ACC112 (cell line): ENCODE results near the gene CFAP65.
A peak's percentile ranks its signal among the peaks of the same experiment; 100 is the strongest.

Source experiments
- H2AFZ ChIP-seq: fragments of 200-600 bp; sonication (generic); one replicate; pipeline ENCODE4 v1.6.0; 2017; ENCODE audit warnings: antibody characterized with exemption, low read length; ENCODE audit not compliant: unreplicated experiment
- H3K27ac ChIP-seq: fragments of 200-600 bp; sonication (generic); 2 replicates; pipeline ENCODE4 v1.5.1; 2014; ENCODE audit warnings: low read depth, mild to moderate bottlenecking, antibody characterized with exemption, low read length, moderate library complexity
- H3K27me3 ChIP-seq: fragments of 200-600 bp; sonication (generic); 2 replicates; pipeline ENCODE4 v1.6.1; 2014; ENCODE audit warnings: mild to moderate bottlenecking, antibody characterized with exemption, low read length, moderate library complexity, mixed read lengths; ENCODE audit not compliant: insufficient read depth
- H3K36me3 ChIP-seq: fragments of 200-600 bp; sonication (generic); 2 replicates; pipeline ENCODE4 v1.6.1; 2016; ENCODE audit warnings: mild to moderate bottlenecking, antibody characterized with exemption, low read length, moderate library complexity, mixed read lengths; ENCODE audit not compliant: insufficient read depth
- H3K4me1 ChIP-seq: fragments of 200-600 bp; sonication (generic); one replicate; pipeline ENCODE4 v1.6.1; 2016; ENCODE audit warnings: low read length, mixed read lengths; ENCODE audit not compliant: insufficient read depth, unreplicated experiment, control insufficient read depth
- H3K4me3 ChIP-seq: fragments of 200-600 bp; sonication (generic); 2 replicates; pipeline ENCODE4 v1.5.1; 2014; ENCODE audit warnings: mild to moderate bottlenecking, low read depth, low read length
- H3K79me2 ChIP-seq: fragments of 200-600 bp; sonication (generic); one replicate; pipeline ENCODE4 v1.6.0; 2016; ENCODE audit warnings: low read length; ENCODE audit not compliant: control insufficient read depth, unreplicated experiment, insufficient read depth

Gene CFAP65

DNA sequence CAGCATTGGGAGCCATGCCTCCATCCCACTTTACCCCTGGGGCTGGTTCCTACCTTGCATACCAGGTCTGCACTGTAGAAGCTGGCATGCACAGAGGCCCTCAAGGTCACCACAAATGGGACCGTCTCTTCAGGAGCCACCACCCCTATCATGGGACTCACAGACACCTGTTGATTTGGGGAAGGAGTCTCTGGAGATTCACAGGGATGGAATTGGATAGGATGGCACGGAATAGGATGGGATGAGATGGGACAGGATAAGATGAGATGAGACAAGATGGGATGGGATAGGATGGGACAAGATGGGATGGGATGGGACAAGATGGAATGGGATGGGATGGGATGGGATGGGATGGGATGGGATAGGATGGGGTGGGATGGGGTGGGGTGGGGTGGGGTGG is 32.0 kb downstream of the CFAP65 start:
- peaks cover 59% of the 10 kb centered on the region for H3K27me3 ChIP-seq

DNA sequence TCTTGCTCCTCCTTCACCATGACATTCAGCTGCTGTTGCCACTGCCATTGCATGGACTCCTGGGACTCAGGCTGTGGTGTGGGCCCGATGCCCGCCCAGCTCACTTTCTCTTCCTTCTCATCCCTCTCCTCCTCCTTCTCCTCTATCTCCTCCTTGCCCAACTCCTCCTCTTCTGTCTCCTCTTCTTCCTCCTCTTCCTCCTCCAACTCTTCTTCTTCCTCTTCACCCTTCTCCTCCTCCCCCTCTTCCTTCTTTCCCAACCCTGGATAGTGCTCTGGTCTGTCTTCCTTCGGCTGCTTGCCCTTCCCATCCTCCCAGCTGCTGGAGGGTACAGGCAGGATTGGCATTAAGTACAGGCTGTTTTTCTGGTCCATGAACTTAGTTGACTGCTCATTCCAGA is 37.3 kb downstream of the CFAP65 start:
- no peaks in the 10 kb centered on the region for H3K79me2 ChIP-seq
- H3K4me1 ChIP-seq: peaks cover 10% of the 10 kb centered on the region
- no peak overlapping the region for H3K4me3 ChIP-seq
- H2AFZ ChIP-seq: no peak overlapping the region
- no peak overlapping the region for H3K27ac ChIP-seq
- H3K27me3 ChIP-seq: peaks cover 82% of the 10 kb centered on the region
- no peaks in the 10 kb centered on the region for H3K36me3 ChIP-seq

More for the DNA sequence above, 32.0 kb downstream of the CFAP65 start:
- no peak overlapping the region for H2AFZ ChIP-seq
- no peaks in the 10 kb centered on the region for H3K79me2 ChIP-seq
- H3K36me3 ChIP-seq: no peaks in the 10 kb centered on the region
- H3K27ac ChIP-seq: no peak overlapping the region
- H3K4me3 ChIP-seq: no peak overlapping the region
- no peaks in the 10 kb centered on the region for H3K4me1 ChIP-seq

DNA sequence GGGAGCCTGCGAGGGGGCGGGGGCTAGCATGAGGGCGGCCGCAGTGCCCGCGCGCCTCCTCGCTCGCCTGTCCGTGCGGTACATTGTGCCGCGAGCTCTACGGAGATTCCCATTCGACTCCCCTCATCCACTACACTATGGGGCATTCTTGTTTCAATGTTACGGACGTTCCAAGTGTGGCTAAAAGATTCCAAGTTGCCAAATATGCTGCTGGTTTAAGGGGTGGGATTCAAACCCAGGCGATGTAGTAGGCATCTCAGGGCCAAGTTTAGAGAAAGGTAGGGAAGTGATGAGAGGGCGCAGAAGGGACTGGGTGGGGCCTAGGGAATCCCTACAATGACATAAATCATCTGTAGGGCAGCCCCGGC is 38.1 kb downstream of the CFAP65 start:
- H3K4me1 ChIP-seq: peaks cover 10% of the 10 kb centered on the region
- 0 out of 2 replicates have a peak overlapping the region, but pooled peaks have one; percentile 44 for H3K4me3 ChIP-seq
- no peak overlapping the region for H3K27ac ChIP-seq
- no peak overlapping the region for H2AFZ ChIP-seq
- H3K27me3 ChIP-seq: peaks cover 83% of the 10 kb centered on the region
- H3K36me3 ChIP-seq: no peaks in the 10 kb centered on the region
- no peaks in the 10 kb centered on the region for H3K79me2 ChIP-seq

DNA sequence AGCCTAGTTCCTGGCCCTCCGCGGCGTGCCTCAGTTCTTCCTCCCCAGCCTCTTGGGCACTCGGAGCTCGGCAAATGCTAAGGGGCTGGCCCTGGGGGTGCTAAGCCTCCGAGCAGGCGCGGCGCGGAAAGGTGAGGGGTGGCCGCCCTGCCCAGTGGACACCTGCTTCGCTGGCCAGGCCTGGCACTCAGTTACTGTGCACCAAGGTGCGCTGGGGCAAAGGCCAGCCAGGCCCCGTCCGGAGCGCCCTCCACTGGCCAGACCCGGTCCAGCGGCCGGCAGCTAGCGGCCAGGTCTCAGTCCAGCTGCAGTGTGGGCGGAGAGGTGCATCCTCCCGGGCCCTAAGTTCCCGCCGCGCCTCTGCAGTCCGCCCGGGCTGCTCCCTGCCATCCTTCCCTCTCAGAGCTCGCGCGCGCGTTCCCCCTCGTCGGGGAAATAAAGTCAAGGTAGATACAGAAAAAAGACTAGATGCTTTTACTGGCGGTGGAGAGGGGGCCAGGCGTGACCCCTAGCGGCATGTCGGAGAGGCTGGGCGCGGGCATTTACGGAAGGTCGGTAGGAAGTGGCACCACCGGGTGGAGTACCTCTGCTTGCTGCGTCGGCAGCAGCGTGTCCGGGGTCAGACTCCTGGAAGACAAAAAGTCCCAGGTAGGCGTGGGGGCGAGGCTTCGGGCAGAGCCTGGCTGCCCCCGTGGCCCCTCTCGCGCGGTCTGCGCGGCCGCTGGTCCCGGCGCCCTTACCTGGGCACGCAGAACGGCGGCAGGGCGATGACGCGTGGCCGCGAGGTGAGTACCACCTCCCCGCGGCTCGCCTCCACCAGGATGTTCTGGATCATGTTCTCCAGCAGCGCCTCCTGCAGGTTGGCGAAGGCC is 38.7 kb downstream of the CFAP65 start:
- Histone ChIP-seq H3K4me3 (peak overlapping the region; percentile 44; the same call in 1 of the 2 replicates), H3K27me3 (peaks cover 86% of the 10 kb centered on the region), H2AFZ (no peak overlapping the region)

DNA sequence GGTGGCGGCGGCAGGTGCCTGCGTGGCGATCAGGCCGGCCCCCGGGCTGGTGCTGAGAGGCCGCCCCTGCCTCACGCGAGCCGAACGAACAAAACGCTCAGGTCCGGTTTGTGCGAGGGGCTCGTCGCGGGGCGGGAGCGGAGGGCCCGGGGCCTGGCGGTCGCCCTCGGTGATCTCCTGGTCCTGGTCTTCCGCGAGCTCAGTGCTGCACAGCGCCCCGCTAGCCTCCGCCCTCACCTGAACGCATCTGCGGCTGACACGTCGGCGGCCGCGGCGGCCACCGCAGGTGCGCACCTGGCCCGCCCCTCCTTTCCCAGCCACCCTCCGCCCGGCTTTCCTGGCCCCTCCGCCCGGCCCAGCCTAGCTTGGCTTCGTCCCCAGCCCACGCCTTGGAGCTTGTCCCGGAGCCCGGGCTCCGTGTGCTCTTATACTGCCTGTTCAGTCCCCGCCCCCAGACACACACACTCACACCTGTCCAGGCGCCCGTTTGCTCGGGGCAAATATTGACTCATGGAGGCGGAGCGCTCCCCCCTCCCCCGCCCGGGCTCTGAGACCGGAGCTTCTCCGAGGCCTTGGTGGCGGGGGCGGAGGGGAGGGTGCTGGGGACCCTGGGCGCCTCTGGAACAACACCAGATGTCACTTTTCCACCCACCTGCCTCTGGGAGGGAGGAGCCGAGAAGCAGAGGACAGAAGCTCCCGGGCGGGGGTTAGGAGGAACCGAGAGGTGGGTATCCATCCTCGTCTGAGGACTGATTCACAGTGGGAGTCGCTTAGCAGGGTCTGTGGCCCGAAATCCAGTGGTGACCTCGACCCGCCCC is 39.5 kb downstream of the CFAP65 start:
- no peaks in the 10 kb centered on the region for H3K79me2 ChIP-seq
- H3K4me3 ChIP-seq: no peak overlapping the region
- H3K4me1 ChIP-seq: peaks cover 10% of the 10 kb centered on the region
- no peaks in the 10 kb centered on the region for H3K36me3 ChIP-seq
- H3K27ac ChIP-seq: no peak overlapping the region
- no peak overlapping the region for H2AFZ ChIP-seq
- H3K27me3 ChIP-seq: peaks cover 86% of the 10 kb centered on the region

More for the DNA sequence above, 38.7 kb downstream of the CFAP65 start:
- no peaks in the 10 kb centered on the region for H3K36me3 ChIP-seq
- no peak overlapping the region for H3K27ac ChIP-seq
- no peaks in the 10 kb centered on the region for H3K79me2 ChIP-seq
- H3K4me1 ChIP-seq: peaks cover 10% of the 10 kb centered on the region

DNA sequence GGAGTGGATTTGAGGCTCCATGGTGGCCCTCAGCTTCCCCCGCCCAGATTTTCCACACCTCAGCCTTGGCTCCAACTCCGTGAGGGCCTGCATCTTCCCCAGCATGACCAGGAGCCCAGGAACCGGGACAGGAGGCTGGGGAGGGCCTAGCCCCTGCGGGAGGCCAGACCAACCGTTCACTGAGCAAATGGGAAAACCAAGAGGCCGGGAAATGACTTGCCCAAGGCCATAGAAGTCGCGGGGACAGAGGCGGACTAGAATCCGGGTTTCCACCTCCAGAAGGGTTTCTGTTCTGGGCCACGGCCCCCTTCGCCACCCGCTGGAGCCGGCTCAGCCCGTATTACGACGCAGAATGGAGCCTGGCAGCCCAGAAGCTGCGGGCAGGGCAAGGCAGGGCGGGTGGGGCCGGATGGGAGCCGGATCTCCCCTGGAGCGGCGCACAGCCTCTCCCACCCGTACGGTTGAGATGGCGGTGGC is 40.2 kb downstream of the CFAP65 start:
- Histone ChIP-seq H3K4me1 (peaks cover 10% of the 10 kb centered on the region), H3K79me2 (no peaks in the 10 kb centered on the region), H2AFZ (no peak overlapping the region), H3K36me3 (no peaks in the 10 kb centered on the region), H3K27ac (no peak overlapping the region), H3K4me3 (no peak overlapping the region), H3K27me3 (peaks cover 84% of the 10 kb centered on the region)

DNA sequence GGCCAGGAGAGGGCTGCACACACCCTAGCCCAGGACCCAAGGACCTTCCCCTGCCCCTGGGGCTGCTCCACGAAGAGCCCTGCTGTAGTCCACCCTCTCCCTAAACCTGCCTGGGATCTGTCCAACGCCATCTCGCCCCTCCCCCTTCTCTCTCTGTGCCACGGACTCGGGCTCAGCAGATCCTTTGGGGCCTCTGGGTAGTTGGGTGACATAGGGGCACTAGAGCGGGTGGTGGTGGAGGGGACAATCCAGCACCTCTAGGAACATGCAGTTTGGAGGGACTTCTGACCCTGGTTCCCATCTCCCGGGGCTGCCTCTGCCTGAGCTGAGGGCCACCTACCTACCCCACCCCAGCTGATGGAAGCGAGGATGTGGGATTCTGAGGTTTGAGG is 40.8 kb downstream of the CFAP65 start:
- Histone ChIP-seq H3K27ac (no peak overlapping the region), H3K27me3 (peaks cover 82% of the 10 kb centered on the region), H3K4me1 (peaks cover 10% of the 10 kb centered on the region), H2AFZ (no peak overlapping the region), H3K79me2 (no peaks in the 10 kb centered on the region), H3K4me3 (no peak overlapping the region), H3K36me3 (no peaks in the 10 kb centered on the region)

DNA sequence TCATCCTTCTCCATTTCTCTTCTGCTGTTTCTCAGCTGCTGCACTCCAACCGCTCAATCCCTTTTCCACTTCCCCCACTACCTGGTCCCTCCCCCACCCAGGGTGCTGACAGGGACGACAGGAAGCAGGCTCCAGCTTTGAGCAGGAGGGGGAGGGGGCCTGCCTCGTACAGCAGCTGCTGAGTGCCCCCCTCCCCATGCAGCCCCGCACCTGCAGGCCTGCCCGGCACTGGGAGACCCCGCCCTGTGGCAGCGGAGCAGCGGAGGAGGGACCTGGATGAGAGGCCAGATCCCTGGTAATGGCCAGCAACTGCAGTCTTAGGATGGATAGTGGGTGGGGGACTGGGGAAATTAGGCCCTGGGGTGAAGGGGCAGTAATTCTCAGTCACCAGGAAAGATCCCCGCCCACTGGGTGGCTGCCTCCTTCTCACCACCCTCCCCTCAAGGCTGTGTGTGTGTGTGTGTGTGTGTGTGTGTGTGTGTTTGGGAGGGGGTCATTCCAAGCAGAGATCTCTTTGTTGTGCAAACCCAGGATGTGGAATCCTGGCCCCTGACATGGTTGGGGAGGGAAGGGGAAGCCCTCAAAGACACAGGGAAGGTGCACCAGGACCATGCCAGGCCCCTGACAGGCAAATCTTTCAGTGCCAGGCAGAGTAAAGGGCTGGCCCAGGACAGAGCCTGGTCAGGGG is 41.3 kb downstream of the CFAP65 start:
- Histone ChIP-seq H3K27me3 (peaks cover 82% of the 10 kb centered on the region), H3K4me1 (peaks cover 10% of the 10 kb centered on the region), H3K36me3 (no peaks in the 10 kb centered on the region), H3K4me3 (no peak overlapping the region), H3K79me2 (no peaks in the 10 kb centered on the region), H3K27ac (no peak overlapping the region), H2AFZ (no peak overlapping the region)

DNA sequence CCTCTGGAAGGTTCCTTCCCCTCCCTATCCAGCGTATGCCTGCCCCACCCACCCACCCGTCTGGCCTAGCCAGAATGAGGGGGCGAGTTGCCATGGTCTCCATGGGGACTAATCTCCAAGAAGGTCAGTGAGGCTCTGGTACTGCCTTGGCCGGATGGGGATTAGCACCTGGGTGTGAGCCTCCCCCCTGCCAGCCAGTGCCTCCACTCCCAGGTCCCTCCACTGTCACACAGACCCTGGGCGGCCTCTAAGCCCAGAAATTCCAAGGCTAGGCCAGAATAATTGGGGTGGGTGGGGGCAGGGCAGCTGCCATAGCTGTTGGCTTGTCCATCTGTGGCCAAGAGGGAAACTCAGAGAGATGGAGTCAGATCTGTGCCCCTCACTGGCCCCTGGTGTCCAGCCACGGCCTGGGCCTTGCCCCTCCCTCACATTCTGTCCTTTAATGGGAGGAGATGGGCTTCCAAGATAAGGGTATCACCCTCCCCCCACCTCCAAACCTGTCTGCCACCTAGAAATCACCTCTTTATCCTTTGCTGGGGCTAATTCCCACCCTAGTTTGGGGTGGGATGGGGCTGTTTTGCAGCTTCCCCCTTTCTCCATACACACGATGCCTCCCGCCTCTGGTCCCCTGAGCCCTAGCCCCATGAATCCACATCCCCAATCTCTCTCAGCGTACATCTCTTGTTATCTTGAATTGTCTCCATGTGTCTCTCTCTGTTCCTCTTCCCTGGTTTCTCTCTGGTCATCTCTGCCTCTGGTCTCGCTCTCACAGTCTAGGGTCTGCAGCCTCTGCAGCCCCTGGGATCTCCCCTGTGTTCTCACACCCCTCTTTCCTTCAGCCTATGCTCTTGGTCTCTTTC is 42.1 kb downstream of the CFAP65 start:
- Histone ChIP-seq H3K27me3 (peaks cover 82% of the 10 kb centered on the region), H2AFZ (no peak overlapping the region), H3K4me1 (peaks cover 10% of the 10 kb centered on the region), H3K27ac (no peak overlapping the region), H3K79me2 (no peaks in the 10 kb centered on the region), H3K36me3 (no peaks in the 10 kb centered on the region), H3K4me3 (no peak overlapping the region)
